DOHH2 (cell line): Measurements from ENCODE around the gene SLC9A9.

ENCODE experiments used
- EZH2phosphoT487 ChIP-seq: fragments of 200-600 bp; sonication (generic); IDR thresholded peaks from 2 replicates; pipeline ENCODE4 v1.6.1; 2017; ENCODE audit warnings: borderline replicate concordance, mild to moderate bottlenecking, antibody characterized with exemption, low read length, moderate library complexity, mixed read lengths
- TF ChIP-seq, protein P1 (sequence below): fragments of 200-600 bp; sonication (generic); IDR thresholded peaks from one replicate; pipeline ENCODE4 v1.5.1; 2014; ENCODE audit warnings: antibody characterized with exemption, mild to moderate bottlenecking, low read depth, low read length; ENCODE audit not compliant: poor library complexity, severe bottlenecking

DNA sequence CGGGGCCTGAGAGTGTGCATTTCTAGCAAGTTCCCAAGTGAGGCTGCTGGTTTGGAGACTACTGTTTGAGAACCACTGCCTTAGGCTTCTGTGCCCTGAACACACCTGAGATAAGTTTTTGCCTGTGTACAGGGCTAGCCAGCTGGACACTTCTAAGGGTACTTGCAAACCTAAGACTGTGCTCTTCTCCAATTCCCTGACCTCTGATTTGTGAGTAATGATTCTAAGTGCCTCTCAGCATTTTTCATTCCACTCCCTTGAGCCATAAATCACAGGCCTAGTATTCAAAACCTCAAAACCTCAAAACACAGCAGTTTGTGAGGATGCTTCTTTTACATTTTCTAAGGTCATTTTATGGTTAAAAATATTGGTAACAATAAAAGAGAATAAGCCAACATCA is 580.3 kb downstream of the SLC9A9 start:
- TF ChIP-seq, protein P1, sequence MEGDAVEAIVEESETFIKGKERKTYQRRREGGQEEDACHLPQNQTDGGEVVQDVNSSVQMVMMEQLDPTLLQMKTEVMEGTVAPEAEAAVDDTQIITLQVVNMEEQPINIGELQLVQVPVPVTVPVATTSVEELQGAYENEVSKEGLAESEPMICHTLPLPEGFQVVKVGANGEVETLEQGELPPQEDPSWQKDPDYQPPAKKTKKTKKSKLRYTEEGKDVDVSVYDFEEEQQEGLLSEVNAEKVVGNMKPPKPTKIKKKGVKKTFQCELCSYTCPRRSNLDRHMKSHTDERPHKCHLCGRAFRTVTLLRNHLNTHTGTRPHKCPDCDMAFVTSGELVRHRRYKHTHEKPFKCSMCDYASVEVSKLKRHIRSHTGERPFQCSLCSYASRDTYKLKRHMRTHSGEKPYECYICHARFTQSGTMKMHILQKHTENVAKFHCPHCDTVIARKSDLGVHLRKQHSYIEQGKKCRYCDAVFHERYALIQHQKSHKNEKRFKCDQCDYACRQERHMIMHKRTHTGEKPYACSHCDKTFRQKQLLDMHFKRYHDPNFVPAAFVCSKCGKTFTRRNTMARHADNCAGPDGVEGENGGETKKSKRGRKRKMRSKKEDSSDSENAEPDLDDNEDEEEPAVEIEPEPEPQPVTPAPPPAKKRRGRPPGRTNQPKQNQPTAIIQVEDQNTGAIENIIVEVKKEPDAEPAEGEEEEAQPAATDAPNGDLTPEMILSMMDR: no peak
- no peak for TF ChIP-seq EZH2phosphoT487
